AG09309 (cell line): Measurements from ENCODE around the gene ABCD1.

ENCODE experiments used
- DNase-seq: peaks from one replicate; pipeline ENCODE4 v3.0.0-alpha.2; 2010; ENCODE audit warnings: low read depth
- H3K4me3 ChIP-seq: 2 replicates; pipeline ENCODE4 v1.5.1; 2011; ENCODE audit warnings: mild to moderate bottlenecking, low read depth, low read length, moderate library complexity; ENCODE audit not compliant: control insufficient read depth
- TF ChIP-seq, protein P1 (sequence below): IDR thresholded peaks from 2 replicates; pipeline ENCODE4 v1.5.1; 2011; ENCODE audit warnings: mild to moderate bottlenecking, low read depth, low read length, inconsistent platforms; ENCODE audit not compliant: insufficient read depth, control insufficient read depth; ENCODE audit errors: missing control alignments

Gene ABCD1

DNA sequence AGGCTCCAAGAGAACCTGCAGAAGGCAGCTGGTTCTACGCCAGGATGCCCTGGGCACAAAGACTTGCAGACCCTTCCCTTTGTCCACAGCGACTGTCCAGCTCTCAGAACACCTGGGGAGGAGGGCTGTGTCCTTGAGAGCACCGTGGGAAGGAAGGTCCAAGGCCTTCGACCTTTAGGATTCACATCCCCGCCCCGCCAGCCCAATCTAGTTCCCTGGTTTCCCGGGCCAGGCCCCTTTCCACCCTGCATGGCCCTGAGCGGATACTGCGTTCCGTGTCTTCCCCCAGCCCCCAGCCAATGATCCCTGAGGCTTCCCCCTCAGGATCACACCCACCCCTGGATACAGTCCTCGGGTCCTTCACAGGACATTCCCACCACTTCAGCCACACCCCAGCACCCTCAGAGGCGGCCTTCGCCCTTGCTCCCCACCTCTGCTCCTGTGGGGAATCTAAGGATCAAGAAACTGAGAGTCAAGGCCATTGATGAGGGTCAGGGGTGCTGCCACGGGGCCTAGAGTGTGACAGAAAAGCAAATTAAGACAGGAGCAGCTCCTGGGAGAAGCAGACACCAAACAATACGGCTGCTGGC, 9.1 kb downstream of the ABCD1 start:
- DNase-seq, result no peak
- TF ChIP-seq, protein P1, sequence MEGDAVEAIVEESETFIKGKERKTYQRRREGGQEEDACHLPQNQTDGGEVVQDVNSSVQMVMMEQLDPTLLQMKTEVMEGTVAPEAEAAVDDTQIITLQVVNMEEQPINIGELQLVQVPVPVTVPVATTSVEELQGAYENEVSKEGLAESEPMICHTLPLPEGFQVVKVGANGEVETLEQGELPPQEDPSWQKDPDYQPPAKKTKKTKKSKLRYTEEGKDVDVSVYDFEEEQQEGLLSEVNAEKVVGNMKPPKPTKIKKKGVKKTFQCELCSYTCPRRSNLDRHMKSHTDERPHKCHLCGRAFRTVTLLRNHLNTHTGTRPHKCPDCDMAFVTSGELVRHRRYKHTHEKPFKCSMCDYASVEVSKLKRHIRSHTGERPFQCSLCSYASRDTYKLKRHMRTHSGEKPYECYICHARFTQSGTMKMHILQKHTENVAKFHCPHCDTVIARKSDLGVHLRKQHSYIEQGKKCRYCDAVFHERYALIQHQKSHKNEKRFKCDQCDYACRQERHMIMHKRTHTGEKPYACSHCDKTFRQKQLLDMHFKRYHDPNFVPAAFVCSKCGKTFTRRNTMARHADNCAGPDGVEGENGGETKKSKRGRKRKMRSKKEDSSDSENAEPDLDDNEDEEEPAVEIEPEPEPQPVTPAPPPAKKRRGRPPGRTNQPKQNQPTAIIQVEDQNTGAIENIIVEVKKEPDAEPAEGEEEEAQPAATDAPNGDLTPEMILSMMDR, result no peak
- no peak overlapping the region for H3K4me3 ChIP-seq

DNA sequence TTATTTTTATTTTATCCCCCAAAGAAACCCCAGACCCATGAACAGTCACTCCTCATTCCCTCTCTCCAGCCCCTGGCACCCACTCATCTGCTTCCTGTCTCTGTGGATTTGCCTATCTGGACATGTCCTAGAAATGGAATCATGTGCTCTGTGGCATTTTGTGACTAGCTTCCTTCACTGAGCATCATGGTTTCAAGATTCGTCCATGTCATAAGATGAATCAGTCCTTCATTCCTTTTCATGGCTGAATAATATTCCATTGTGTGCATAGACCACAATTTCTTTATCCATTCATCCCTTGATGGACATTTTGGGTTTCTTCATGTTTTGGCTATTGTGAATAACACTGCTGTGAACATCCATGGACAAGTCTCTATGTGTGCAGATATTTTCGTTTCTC, 10.2 kb downstream of the ABCD1 start:
- DNase-seq, result no peak
- TF ChIP-seq, protein P1, result no peak
- H3K4me3 ChIP-seq, result no peak overlapping the region

DNA sequence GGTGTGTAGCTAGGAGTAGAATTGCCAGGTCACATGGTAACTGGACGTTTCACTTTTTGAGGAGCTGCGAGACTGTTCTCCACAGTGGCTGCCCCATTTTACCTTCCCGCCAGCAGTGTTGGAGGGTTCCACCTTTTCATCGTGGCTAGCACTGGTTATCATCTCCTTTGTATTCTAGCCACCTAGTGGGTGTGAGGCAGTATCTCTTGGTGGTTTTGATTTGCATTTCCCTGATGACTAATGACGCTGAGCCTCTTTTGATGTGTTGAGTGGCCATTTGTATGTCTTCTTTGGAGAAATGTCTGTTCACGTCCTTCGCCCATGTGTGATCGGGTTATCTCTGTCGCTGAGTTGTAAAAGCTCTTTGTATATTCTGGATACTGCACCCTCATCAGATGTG, 10.6 kb downstream of the ABCD1 start:
- DNase-seq, result no peak

DNA sequence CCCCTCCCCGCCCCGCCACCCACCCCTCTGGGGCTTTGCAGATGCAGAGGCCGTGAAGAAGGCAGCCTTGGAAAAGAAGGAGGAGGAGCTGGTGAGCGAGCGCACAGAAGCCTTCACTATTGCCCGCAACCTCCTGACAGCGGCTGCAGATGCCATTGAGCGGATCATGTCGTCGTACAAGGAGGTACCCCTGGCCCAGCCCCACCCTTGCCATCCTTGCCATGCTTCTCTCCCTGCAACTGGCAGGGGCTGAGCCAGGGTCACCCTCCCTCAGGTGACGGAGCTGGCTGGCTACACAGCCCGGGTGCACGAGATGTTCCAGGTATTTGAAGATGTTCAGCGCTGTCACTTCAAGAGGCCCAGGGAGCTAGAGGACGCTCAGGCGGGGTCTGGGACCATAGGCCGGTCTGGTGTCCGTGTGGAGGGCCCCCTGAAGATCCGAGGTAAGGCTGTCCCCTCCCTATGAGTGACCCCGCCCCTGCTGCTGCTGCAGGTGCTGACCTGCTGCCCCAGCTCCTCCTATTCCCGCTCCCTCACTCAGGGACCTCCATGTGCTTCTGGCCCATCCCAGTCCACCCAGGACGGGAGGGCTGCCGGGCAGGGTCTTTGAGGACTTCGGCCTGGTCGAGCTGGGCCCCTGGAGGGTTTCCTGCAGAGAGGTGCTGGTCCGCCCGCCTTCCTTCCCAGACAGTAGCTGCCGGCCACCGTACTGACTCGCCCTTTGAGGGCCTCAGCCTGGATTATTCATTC, 11.6 kb downstream of the ABCD1 start:
- DNase-seq, result no peak
- no peak overlapping the region for H3K4me3 ChIP-seq
- TF ChIP-seq, protein P1, result no peak

More for the DNA sequence above, 10.6 kb downstream of the ABCD1 start:
- no peak overlapping the region for H3K4me3 ChIP-seq
- TF ChIP-seq, protein P1, result no peak

DNA sequence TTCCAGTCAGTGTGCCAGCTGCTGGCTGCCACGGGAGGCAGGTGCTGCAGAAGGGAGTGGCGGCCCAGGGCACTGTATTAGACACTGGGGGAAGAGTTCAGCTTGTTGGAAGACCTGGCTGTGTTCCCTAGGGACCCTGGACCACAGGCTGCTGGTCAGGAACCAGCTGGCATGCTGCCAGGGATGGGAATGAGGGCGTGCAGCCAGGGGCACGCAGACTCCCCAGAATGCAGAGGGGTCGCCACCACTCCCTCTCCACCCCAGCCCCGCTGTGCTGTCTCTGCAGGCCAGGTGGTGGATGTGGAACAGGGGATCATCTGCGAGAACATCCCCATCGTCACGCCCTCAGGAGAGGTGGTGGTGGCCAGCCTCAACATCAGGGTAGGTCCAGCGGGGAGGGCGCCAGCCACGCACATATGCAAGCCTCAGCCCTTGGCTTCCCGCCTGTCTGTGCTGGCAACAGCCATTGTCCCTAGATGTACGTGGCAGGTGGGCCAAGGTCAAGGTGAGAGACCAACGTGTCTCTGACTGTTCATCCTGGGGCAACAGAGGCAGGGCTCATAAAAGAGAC, 12.3 kb downstream of the ABCD1 start:
- no peak for DNase-seq
- TF ChIP-seq, protein P1, result no peak
- no peak overlapping the region for H3K4me3 ChIP-seq

DNA sequence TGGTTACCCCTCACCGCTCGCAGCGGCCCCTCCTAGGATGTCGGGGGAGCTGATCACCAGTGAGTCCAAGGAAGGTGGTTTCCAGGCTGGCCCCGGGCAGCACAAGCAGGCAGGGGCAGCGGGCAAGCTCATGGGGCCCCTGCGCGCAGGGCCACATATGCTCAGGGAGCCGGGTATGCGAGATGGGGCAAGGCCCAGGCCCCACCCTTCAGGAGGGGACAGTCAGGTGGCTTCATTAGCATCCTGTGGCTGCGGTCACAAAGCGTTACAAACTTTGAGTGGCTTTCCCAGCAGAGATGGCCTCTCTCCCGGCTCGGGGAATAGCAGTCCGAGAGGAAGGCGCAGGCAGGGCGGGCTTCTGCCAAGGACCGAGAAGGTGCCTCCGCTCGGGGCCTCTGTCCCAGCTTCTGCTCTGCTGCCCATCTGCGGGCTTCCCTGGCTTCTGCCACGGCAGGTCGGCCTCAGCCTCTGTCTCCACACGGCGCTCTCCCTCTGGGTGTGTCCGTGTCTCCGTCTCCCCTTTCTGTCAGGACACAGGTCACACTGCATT, 13.5 kb downstream of the ABCD1 start:
- DNase-seq, result no peak
- TF ChIP-seq, protein P1, result no peak
- H3K4me3 ChIP-seq, result no peak overlapping the region
